8988T (cell line): Measurements from ENCODE around the gene CMPK1.

Experiments used
- DNase-seq: peaks from one replicate; pipeline ENCODE4 v3.0.0; 2011

CMPK1 gene

GRCh38 chr1:47399138-47399845, 65.7 kb downstream of the CMPK1 start:
- DNase-seq: no peak

- DNase-seq: no peak
These were observed 66.2 kb downstream of the CMPK1 start for GRCh38 chr1:47399846-47400155.

- DNase-seq: no peak
These were observed 68.2 kb downstream of the CMPK1 start for GRCh38 chr1:47401761-47402160.

GRCh38 chr1:47402591-47402990, 69.0 kb downstream of the CMPK1 start:
- no peak for DNase-seq

GRCh38 chr1:47403321-47403910, 69.8 kb downstream of the CMPK1 start:
- DNase-seq: no peak

GRCh38 chr1:47405697-47406096, 72.1 kb downstream of the CMPK1 start:
- no peak for DNase-seq

GRCh38 chr1:47406966-47407365, 73.4 kb downstream of the CMPK1 start:
- no peak for DNase-seq

- DNase-seq: no peak
These were observed 73.9 kb downstream of the CMPK1 start for GRCh38 chr1:47407481-47407880.

- no peak for DNase-seq
These were observed 75.9 kb downstream of the CMPK1 start for GRCh38 chr1:47409311-47410067.

- no peak for DNase-seq
These were observed 76.5 kb downstream of the CMPK1 start for GRCh38 chr1:47410068-47410455.

- DNase-seq: no peak
These were observed 77.8 kb downstream of the CMPK1 start for GRCh38 chr1:47411436-47411835.

- no peak for DNase-seq
These were observed 78.8 kb downstream of the CMPK1 start for GRCh38 chr1:47412437-47412836.

GRCh38 chr1:47415728-47416318, 82.2 kb downstream of the CMPK1 start, which contains the start of gene FOXE3:
TSS of gene FOXE3 (plus strand) at chr1:47416285. CDS start at chr1:47416316, 31 bp downstream.
- DNase-seq: no peak

- no peak for DNase-seq
These were observed 83.0 kb downstream of the CMPK1 start for GRCh38 chr1:47416319-47417169.

- DNase-seq: no peak
These were observed 83.8 kb downstream of the CMPK1 start for GRCh38 chr1:47417170-47418044.

- DNase-seq: no peak
These were observed 84.5 kb downstream of the CMPK1 start for GRCh38 chr1:47418122-47418521.

- DNase-seq: no peak
These were observed 85.2 kb downstream of the CMPK1 start for GRCh38 chr1:47418681-47419325.

- no peak for DNase-seq
These were observed 87.0 kb downstream of the CMPK1 start for GRCh38 chr1:47420547-47420946.

GRCh38 chr1:47423872-47424271, 90.3 kb downstream of the CMPK1 start:
- DNase-seq: no peak

- DNase-seq: peak; percentile 51
These were observed 90.9 kb downstream of the CMPK1 start for GRCh38 chr1:47424336-47424982.
